Right kidney (tissue), 1 donor: ENCODE data around the gene RBL2.

ENCODE experiments used
- DNase-seq: peaks from one replicate; pipeline ENCODE4 v3.0.0-alpha.2; 2016

The RBL2 gene

GRCh38 chr16:53449816-53450517, 15.7 kb downstream of the RBL2 start:
- DNase-seq, result no peak

- no peak for DNase-seq
Measured at GRCh38 chr16:53453928-53454327, 19.7 kb downstream of the RBL2 start.

GRCh38 chr16:53456625-53457024, 22.4 kb downstream of the RBL2 start:
- DNase-seq, result no peak

- no peak for DNase-seq
Measured at GRCh38 chr16:53457670-53458069, 23.4 kb downstream of the RBL2 start.

GRCh38 chr16:53458635-53459034, 24.4 kb downstream of the RBL2 start:
- DNase-seq, result no peak

- no peak for DNase-seq
Measured at GRCh38 chr16:53465606-53466280, 31.5 kb downstream of the RBL2 start.

GRCh38 chr16:53476867-53477266, 42.6 kb downstream of the RBL2 start:
- DNase-seq, result no peak

- no peak for DNase-seq
Measured at GRCh38 chr16:53478965-53479364, 44.7 kb downstream of the RBL2 start.

GRCh38 chr16:53480394-53480793, 46.1 kb downstream of the RBL2 start:
- no peak for DNase-seq

- no peak for DNase-seq
Measured at GRCh38 chr16:53482123-53482522, 47.9 kb downstream of the RBL2 start.

GRCh38 chr16:53484542-53484941, 50.3 kb downstream of the RBL2 start:
- no peak for DNase-seq

GRCh38 chr16:53486230-53486629, 52.0 kb downstream of the RBL2 start:
- DNase-seq, result no peak

- DNase-seq, result no peak
Measured at GRCh38 chr16:53489755-53490154, 55.5 kb downstream of the RBL2 start.

GRCh38 chr16:53492503-53492902, 58.2 kb downstream of the RBL2 start:
- DNase-seq, result no peak

GRCh38 chr16:53494636-53495035, 60.4 kb downstream of the RBL2 start:
- DNase-seq, result no peak

GRCh38 chr16:53495325-53495724, 61.1 kb downstream of the RBL2 start:
- DNase-seq, result no peak

- no peak for DNase-seq
Measured at GRCh38 chr16:53498984-53499383, 64.7 kb downstream of the RBL2 start.

- no peak for DNase-seq
Measured at GRCh38 chr16:53501216-53501859, 67.1 kb downstream of the RBL2 start.

- peak; percentile 96 for DNase-seq
Measured at GRCh38 chr16:53502331-53503269, 68.3 kb downstream of the RBL2 start, which contains the start of gene AKTIP. AKTIP (minus strand) TSS chr16:53503209; CDS start chr16:53500259, 2,950 bp downstream.

GRCh38 chr16:53503270-53503923, 69.1 kb downstream of the RBL2 start:
- peak; percentile 98 for DNase-seq

- peak; percentile 65 for DNase-seq
Measured at GRCh38 chr16:53503991-53504663, 69.9 kb downstream of the RBL2 start.
